Muscle of leg (tissue), 11 donors: ENCODE results near the gene SEL1L3. TPM values are rescaled to one million over a fixed set of nuclear protein-coding genes. Genes with fewer than 3 reads are reported as not detected.
"Not testable (repeated sequence)": the region's sequence is repeated elsewhere in the genome, so short reads cannot be mapped to it uniquely, and the experiment has no call there.

ENCODE experiments used
- DNase-seq: peaks from one replicate; pipeline ENCODE4 v3.0.0; 2013
- H3K27ac ChIP-seq: one replicate; pipeline ENCODE4 v1.5.1; 2013; ENCODE audit warnings: mild to moderate bottlenecking, low read length, control low read depth
- H3K27me3 ChIP-seq: one replicate; pipeline ENCODE4 v1.6.1; 2013; ENCODE audit warnings: low read length; ENCODE audit not compliant: control insufficient read depth, insufficient read depth
- H3K36me3 ChIP-seq: one replicate; pipeline ENCODE4 v1.6.1; 2013; ENCODE audit warnings: low read length; ENCODE audit not compliant: control insufficient read depth, insufficient read depth
- H3K4me1 ChIP-seq: one replicate; pipeline ENCODE4 v1.6.1; 2013; ENCODE audit warnings: low read length; ENCODE audit not compliant: control insufficient read depth, insufficient read depth
- H3K4me3 ChIP-seq: one replicate; pipeline ENCODE4 v1.5.1; 2013; ENCODE audit warnings: low read length, control low read depth
- H3K9me3 ChIP-seq: replicated peaks from 2 replicates; pipeline ENCODE4 v1.6.1; 2013; ENCODE audit warnings: low read depth, low read length; ENCODE audit not compliant: control insufficient read depth
- WGBS: methylation state at CpG from one replicate; pipeline ENCODE4 v1.1.5; 2013; ENCODE audit warnings: missing lambda C conversion rate; ENCODE audit not compliant: insufficient coverage; 5-methylcytosine and 5-hydroxymethylcytosine counted together
- polyA plus RNA-seq, 8 donors: library from polyadenylated mRNA; unstranded; fragments of 120-200 nt; gene quantifications; one replicate each; pipeline versions ENCODE4 v1.2.1 to v1.2.3, GENCODE V29; 2013; ENCODE audit warnings: inconsistent platforms in 1 of 8, low replicate concordance in 1 of 8; ENCODE audit not compliant: insufficient read length in 8 of 8, insufficient read depth in 1 of 8
- total RNA-seq: library from RNA; stranded (reverse); fragments of 120-200 nt; gene quantifications from one replicate; pipeline ENCODE4 v1.2.4, GENCODE V29; 2013

SEL1L3 gene
- total and polyA plus RNA-seq, 9 donors: 10.8 to 21.3 (median 16.8) TPM

GRCh38 chr4:25866401-25866800 is 3.6 kb upstream of the SEL1L3 start:
- WGBS: no CpG with 5 or more reads among the region's 4 CpGs
- not testable (repeated sequence) for DNase-seq, H3K4me3 ChIP-seq, H3K27ac ChIP-seq, H3K36me3 ChIP-seq, H3K27me3 ChIP-seq, H3K9me3 ChIP-seq
- peaks cover 12% of the 10 kb centered on the region for H3K4me1 ChIP-seq

GRCh38 chr4:25865586-25865985 is 2.8 kb upstream of the SEL1L3 start:
- H3K36me3 ChIP-seq: no peaks in the 10 kb centered on the region
- H3K9me3 ChIP-seq: no peaks in the 10 kb centered on the region
- no CpG with 5 or more reads among the region's 4 CpGs for WGBS
- no peak for DNase-seq
- no peak overlapping the region for H3K27ac ChIP-seq
- H3K27me3 ChIP-seq: peaks cover 5% of the 10 kb centered on the region
- H3K4me3 ChIP-seq: no peak overlapping the region
- H3K4me1 ChIP-seq: peaks cover 12% of the 10 kb centered on the region

- Histone ChIP-seq H3K9me3 (no peaks in the 10 kb centered on the region), H3K36me3 (no peaks in the 10 kb centered on the region), H3K4me1 (peaks cover 16% of the 10 kb centered on the region), H3K27me3 (peaks cover 5% of the 10 kb centered on the region), H3K4me3 (peak overlapping the region; percentile 47), H3K27ac (peak overlapping the region; percentile 67)
- DNase-seq: peak; percentile 36
- WGBS: 39% methylated on average over 23 of the region's 29 CpGs
Observed at GRCh38 chr4:25863831-25864418, 1.1 kb upstream of the SEL1L3 start.

GRCh38 chr4:25863347-25863784 is 578 bp upstream of the SEL1L3 start:
- Histone ChIP-seq H3K4me1 (peaks cover 16% of the 10 kb centered on the region), H3K9me3 (no peaks in the 10 kb centered on the region), H3K4me3 (peak overlapping the region; percentile 47), H3K36me3 (no peaks in the 10 kb centered on the region), H3K27ac (peak overlapping the region; percentile 67), H3K27me3 (peaks cover 5% of the 10 kb centered on the region)
- no peak for DNase-seq
- WGBS: 11% methylated on average over 24 of the region's 26 CpGs

- no peaks in the 10 kb centered on the region for H3K36me3 ChIP-seq
- H3K9me3 ChIP-seq: no peaks in the 10 kb centered on the region
- DNase-seq: peak; percentile 65
- peaks cover 16% of the 10 kb centered on the region for H3K4me1 ChIP-seq
- H3K27me3 ChIP-seq: peaks cover 5% of the 10 kb centered on the region
- peak overlapping the region; percentile 57 for H3K4me3 ChIP-seq
- H3K27ac ChIP-seq: peak overlapping the region; percentile 71
- under 1% methylated on average over 31 of the region's 32 CpGs for WGBS
Observed at GRCh38 chr4:25861951-25862410, 807 bp downstream of the SEL1L3 start.

- Histone ChIP-seq H3K4me3 (peak overlapping the region; percentile 57), H3K36me3 (no peaks in the 10 kb centered on the region), H3K27me3 (peaks cover 5% of the 10 kb centered on the region), H3K4me1 (peaks cover 16% of the 10 kb centered on the region), H3K27ac (peak overlapping the region; percentile 71), H3K9me3 (no peaks in the 10 kb centered on the region)
- WGBS: no CpG with 5 or more reads among the region's 5 CpGs
- DNase-seq: peak; percentile 59
Observed at GRCh38 chr4:25861280-25861950, 1.4 kb downstream of the SEL1L3 start.

GRCh38 chr4:25860586-25861279 is 2.1 kb downstream of the SEL1L3 start:
- no peak overlapping the region for H3K4me3 ChIP-seq
- peak overlapping the region; percentile 31 for H3K27ac ChIP-seq
- H3K4me1 ChIP-seq: peaks cover 16% of the 10 kb centered on the region

GRCh38 chr4:25859429-25860148 is 3.2 kb downstream of the SEL1L3 start:
- peak; percentile 30 for DNase-seq
- Histone ChIP-seq H3K4me3 (no peak overlapping the region), H3K36me3 (no peaks in the 10 kb centered on the region), H3K9me3 (no peaks in the 10 kb centered on the region), H3K27me3 (peaks cover 5% of the 10 kb centered on the region), H3K27ac (peak overlapping the region; percentile 31), H3K4me1 (peaks cover 16% of the 10 kb centered on the region)
- 46% methylated on average over 3 of the region's 6 CpGs for WGBS

More at GRCh38 chr4:25860586-25861279, 2.1 kb downstream of the SEL1L3 start:
- Histone ChIP-seq H3K36me3 (no peaks in the 10 kb centered on the region), H3K27me3 (peaks cover 5% of the 10 kb centered on the region), H3K9me3 (no peaks in the 10 kb centered on the region)
- peak; percentile 49 for DNase-seq
- WGBS: 85% methylated on average over 3 of the region's 7 CpGs

- WGBS: 82% methylated on average over 3 of the region's 8 CpGs
- Histone ChIP-seq H3K4me1 (peaks cover 6% of the 10 kb centered on the region), H3K9me3 (no peaks in the 10 kb centered on the region), H3K27ac (no peak overlapping the region), H3K4me3 (no peak overlapping the region), H3K36me3 (no peaks in the 10 kb centered on the region), H3K27me3 (no peaks in the 10 kb centered on the region)
- no peak for DNase-seq
Observed at GRCh38 chr4:25857851-25858400, 4.9 kb downstream of the SEL1L3 start.
